HG02970 (cell line): Measurements from ENCODE around the gene FIBIN.

ENCODE experiments used
- ATAC-seq: cut with Tn5 transposase; IDR thresholded peaks from one replicate; pipeline ENCODE4 v1.9.1; 2021; ENCODE audit warnings: mild to moderate bottlenecking, moderate library complexity, moderate number of reproducible peaks; ENCODE audit not compliant: unreplicated experiment, low FRiP score

Gene FIBIN

DNA sequence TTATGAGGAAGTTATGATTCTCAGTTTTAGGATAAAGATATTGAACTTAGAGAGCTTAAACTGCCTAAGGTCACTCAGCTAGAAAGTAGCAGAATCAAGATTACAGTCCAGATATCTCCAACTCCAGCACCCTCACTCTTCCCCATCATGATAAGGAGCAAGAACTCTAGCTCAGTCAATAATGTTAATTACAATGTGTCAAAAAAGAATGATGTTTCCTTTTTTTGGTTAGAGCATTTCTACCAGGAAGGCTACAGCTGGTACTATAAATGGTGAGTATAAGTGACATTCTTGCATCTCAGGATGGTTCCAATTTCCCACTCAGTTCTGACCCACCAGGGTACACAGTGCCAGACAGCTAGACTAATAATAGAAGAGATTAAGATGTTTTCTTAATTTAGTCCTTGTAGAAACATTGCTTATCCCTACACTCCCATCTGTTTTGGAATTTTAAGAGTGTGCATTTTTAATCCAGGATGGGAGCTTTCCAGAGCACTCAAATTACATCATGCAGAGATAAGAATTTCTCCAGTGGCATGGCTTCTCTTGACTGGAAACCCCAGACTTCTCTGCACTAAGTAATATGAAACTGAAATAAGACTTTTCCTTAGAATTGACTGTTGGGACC is 25.1 kb downstream of the FIBIN start:
- no peak for ATAC-seq

DNA sequence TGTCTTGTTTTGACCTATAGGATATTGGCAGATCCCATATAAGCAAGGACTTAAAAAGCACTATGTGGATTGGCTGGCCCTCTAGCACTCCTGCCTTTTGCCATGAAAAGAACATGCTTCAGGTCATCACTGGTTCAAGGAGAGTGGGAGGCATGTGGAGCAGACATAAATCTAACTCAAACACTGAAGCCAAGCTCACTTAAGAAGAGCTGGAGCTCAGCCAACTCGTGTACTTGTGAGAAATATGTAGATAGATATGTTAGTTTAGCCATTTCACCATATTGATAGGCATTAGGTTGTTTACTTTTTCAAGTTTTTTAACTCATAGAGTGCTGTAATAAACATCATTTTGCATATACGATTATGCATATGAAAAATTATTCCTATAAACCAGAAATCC is 26.8 kb downstream of the FIBIN start:
- no peak for ATAC-seq

DNA sequence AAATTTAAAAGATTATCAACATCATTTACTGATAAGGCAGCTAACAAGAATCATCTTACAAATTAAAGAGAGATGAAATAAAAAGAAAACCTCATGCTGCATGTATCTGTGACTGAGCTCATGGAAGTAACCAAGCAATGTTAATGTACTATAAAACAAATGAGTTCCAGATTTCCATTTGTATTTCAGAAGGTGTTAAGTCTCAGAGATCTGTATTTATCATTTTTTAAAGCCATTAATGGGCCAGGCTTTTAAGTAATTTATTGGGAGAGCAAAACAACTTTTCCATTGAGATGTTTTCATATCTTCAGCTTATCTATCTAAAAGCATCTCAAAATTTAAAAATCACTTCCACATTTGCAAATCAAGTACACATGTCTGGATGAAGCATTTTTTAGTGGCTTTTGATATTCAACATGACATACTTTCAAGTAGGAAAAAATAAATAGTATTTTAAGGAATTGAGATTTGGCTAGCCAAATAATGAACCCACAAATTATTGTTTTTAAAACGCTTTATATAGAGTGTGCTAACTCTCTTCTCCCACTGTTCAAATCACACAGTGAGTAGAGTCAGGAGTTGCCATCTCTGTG is 28.8 kb downstream of the FIBIN start:
- no peak for ATAC-seq

GRCh38 chr11:27024865-27025264 is 31.0 kb downstream of the FIBIN start:
- ATAC-seq, result no peak

DNA sequence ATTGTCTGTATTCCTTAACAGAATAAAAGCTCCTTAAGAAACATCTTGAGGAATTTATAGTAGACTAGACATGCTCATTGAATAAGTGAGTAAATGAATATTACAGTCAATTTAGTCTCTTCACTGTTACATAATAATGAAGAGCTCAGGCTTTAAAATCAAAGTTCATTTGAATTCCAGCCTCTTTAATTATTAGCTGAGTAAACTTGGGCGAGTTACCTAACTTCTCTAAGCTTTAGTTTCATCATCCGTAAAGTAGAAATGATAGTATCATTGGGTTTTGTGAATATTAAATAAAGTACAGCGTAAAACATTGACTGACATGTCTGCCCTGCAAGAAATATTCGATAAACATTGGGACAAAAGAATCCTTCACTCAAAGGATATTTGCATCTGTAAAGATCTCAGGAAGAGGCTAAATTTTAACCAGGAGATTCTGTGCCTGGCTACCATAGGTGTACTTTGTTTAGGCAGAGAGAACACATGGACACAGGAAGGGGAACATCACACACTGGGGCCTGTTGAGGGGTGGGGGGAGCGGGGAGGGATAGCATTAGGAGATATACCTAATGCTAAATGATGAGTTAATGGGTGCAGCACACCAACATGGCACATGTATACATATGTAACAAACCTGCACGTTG is 31.5 kb downstream of the FIBIN start:
- ATAC-seq, result no peak

DNA sequence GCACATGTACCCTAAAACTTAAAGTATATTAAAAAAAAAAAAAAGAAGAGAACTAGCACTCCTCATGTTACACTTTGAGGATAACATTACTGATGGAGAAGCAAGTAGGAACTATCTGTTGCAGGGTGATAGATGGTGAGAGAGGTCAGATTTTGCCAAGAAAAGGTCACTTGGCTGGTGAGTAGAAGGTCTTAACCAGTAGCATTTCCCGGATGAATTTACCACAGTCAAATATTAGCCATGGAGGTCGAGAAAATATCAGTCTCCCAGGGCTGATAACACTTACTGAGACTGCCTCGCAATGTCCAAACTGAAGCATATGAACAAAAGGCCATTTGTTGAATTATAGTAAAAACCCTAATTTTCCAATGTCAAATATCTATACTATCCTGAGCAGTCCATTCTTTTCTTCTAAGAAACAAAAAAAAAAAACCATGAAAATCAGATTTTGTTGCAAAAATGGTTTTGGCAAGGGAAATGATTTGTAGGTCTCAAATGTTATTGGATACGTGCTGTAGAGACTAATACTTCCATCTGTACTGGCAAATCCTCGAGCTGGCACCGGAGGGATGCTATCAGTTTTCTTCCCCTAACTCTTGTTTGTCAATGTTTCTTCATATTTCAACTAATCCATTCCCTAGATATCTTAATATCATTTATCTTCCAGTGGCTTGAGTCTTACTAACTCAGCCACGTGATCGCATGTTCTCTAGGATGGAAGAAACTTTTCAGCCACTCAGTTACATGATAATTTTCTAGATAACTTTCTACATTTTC is 32.2 kb downstream of the FIBIN start:
- no peak for ATAC-seq

- ATAC-seq, result no peak
Measured at GRCh38 chr11:27028561-27028965, 34.7 kb downstream of the FIBIN start.

DNA sequence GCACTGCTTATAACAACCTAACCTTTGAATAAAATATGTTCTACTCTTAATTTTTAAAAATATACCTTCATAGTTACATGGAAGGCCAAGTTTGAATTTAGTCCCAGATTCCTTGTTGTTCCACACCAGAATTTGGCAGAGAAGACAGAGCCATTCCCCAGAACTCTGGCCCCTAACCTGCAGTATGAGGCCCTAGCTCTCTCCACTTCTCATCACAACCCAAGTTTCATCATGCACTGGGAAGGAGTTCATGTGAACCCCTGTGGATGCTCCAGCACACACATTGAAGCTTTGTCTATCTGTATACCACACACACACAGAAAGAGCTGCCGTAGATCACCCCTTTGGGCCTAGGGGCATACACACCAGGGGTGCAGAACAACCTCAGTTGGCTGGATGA is 36.1 kb downstream of the FIBIN start:
- ATAC-seq, result no peak

GRCh38 chr11:27031754-27032153 is 37.8 kb downstream of the FIBIN start:
- no peak for ATAC-seq

GRCh38 chr11:27039873-27040272 is 46.0 kb downstream of the FIBIN start:
- ATAC-seq, result no peak

DNA sequence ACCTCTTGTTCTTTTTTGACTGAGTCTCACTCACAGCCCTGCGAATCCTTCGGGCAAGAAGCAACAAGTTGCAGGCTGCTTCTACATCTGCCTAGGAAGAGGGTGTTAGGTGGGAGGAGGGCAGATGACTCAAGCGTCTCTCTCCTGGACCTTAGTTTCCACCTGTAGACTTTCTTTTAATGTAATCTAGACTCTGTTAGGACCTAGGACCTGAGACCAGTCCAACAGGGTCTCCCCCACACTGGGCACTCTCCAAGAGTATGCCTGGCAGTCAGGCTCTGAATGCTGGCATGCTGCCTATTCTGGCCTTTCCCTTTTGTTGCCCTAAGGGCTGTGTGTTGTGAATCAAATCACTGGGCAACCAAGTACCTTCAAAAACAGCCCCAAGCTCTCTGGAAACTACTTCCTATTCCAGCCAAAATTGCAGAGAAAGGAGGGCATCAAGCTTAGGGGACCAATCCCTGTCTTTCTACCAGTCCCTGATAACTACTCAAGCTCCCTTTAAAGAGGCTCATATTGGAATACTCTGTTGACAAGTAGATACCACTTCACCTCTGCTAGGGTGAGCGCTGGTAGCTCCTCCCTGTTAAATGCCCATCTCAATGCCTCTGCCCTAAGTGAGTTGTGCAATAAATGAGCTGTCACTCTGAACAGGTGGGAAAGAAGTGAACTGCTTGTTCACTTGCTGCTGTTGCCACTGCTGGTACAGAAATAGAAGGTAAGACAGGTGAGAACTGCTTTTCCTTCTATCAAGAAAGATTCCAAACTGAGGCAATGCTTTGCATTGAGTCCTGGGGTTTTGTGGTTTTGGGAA is 46.6 kb downstream of the FIBIN start, which contains the start of gene BBOX1:
BBOX1 (plus strand) TSS at position 514 of the 814 bp plus-strand sequence. CDS start 14,616 bp downstream, outside the sequence.
- ATAC-seq, result no peak

GRCh38 chr11:27041141-27041899 is 47.4 kb downstream of the FIBIN start:
- no peak for ATAC-seq
